Brain microvascular endothelial cell (primary cell): ENCODE results near the gene CAPSL.

Experiments
- DNase-seq: peaks from one replicate; pipeline ENCODE4 v3.0.0-alpha.2; 2020
- H3K27ac ChIP-seq: fragments of 250-450 bp; sonication (Bioruptor Pico); 2 replicates; pipeline ENCODE4 v1.5.1; 2020; ENCODE audit warnings: mild to moderate bottlenecking, moderate library complexity
- H3K27me3 ChIP-seq: fragments of 250-450 bp; sonication (Bioruptor Pico); replicated peaks from 2 replicates; pipeline ENCODE4 v1.5.1; 2020; ENCODE audit warnings: mild to moderate bottlenecking
- H3K36me3 ChIP-seq: fragments of 250-450 bp; sonication (Bioruptor Pico); replicated peaks from 2 replicates; pipeline ENCODE4 v1.5.1; 2020; ENCODE audit warnings: mild to moderate bottlenecking
- H3K4me3 ChIP-seq: 2 replicates; pipeline ENCODE4 v1.5.1; 2011; ENCODE audit warnings: low read depth, mild to moderate bottlenecking, control low read depth, low read length, moderate library complexity
- in situ Hi-C: cut with HindIII; loops from 2 replicates; pipeline ENCODE4 v1.10.0; 2017; ENCODE audit warnings: low sequenced_read_pairs, low pct_ligation_motif_present
- TF ChIP-seq, protein P1 (sequence below): IDR thresholded peaks from 2 replicates; pipeline ENCODE4 v1.5.1; 2011; ENCODE audit warnings: low read depth, mild to moderate bottlenecking, moderate library complexity, low read length, control low read depth, inconsistent platforms; ENCODE audit errors: missing control alignments

Gene CAPSL

DNA sequence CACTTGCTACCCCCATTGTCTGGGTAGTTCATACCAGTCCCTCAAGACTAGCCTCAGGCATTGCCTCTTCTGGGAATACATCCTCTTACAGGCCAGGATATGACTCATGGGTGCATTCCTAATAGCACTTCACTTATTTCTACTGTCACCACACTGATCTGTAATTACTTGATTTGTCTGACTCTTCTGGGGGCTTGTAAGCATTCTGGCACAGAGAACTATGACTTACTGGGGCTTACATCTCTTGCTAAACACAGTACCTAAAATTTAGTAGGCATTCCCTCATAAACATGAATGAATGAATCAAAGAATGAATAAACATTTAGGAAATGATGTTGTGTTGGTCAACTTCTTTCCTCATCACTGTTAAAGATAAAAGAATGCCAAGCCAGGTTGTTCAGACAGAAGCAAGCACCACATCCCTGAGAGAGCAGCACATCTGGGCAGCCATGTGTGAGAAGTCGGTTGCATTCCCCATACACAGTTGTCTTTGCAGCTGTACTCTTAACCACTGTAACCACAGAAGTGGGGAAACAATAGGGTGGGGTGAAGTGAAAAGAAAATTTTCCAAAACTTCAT is 54.1 kb downstream of the CAPSL start:
- no peaks in the 10 kb centered on the region for H3K27me3 ChIP-seq
- peak overlapping the region; percentile 53 for H3K27ac ChIP-seq
- DNase-seq = peak; percentile 70
- H3K36me3 ChIP-seq = no peaks in the 10 kb centered on the region
- in situ Hi-C loops = no loop called here
- no peak overlapping the region for H3K4me3 ChIP-seq
- TF ChIP-seq, protein P1, sequence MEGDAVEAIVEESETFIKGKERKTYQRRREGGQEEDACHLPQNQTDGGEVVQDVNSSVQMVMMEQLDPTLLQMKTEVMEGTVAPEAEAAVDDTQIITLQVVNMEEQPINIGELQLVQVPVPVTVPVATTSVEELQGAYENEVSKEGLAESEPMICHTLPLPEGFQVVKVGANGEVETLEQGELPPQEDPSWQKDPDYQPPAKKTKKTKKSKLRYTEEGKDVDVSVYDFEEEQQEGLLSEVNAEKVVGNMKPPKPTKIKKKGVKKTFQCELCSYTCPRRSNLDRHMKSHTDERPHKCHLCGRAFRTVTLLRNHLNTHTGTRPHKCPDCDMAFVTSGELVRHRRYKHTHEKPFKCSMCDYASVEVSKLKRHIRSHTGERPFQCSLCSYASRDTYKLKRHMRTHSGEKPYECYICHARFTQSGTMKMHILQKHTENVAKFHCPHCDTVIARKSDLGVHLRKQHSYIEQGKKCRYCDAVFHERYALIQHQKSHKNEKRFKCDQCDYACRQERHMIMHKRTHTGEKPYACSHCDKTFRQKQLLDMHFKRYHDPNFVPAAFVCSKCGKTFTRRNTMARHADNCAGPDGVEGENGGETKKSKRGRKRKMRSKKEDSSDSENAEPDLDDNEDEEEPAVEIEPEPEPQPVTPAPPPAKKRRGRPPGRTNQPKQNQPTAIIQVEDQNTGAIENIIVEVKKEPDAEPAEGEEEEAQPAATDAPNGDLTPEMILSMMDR = no peak

DNA sequence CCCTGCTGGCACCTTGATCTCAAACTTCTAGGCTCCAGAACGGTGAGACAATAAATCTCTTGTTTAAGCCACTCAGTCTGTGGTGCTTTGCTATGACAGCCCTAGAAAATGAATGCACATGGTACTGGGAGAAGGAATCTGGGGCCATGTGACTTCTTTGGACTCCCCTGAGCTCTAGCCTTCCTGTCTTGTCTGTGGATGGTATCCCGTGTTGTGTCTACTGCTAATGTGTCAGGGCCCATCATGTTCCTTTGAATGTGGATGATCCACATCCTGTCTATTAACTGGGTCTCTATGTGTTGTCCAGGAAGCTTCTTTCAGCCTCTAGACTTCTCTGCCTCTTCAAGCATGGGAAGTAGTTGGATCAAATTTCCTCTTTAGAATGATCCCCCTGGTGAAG is 56.7 kb downstream of the CAPSL start:
- no peaks in the 10 kb centered on the region for H3K36me3 ChIP-seq
- DNase-seq = no peak

DNA sequence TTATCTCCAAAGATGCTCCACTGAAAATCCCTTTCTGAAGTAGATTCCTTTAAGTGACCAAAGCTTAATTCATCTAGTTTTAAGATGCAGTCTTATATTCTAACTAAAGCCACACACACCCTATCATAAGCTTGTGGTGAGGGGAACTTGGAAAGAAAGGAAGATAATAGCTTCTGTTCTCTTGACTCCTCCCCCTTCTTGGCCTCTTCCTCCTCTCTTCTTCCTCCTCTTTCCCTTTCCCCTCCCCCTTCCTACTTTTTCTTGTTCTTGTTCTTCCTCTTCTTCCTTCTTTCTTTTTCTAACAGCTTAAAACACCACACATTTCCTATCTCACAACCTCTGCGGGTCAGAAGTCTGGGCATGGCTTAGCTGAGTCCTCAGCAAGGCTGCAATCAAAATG is 58.3 kb downstream of the CAPSL start:
- in situ Hi-C loops = no loop called here
- TF ChIP-seq, protein P1 = no peak
- DNase-seq = no peak
- no peaks in the 10 kb centered on the region for H3K36me3 ChIP-seq
- no peaks in the 10 kb centered on the region for H3K27me3 ChIP-seq
- no peak overlapping the region for H3K4me3 ChIP-seq
- no peak overlapping the region for H3K27ac ChIP-seq

More for the DNA sequence above, 56.7 kb downstream of the CAPSL start:
- Histone ChIP-seq H3K4me3 (no peak overlapping the region), H3K27ac (no peak overlapping the region), H3K27me3 (no peaks in the 10 kb centered on the region)
- in situ Hi-C loops = no loop called here
- TF ChIP-seq, protein P1 = no peak

DNA sequence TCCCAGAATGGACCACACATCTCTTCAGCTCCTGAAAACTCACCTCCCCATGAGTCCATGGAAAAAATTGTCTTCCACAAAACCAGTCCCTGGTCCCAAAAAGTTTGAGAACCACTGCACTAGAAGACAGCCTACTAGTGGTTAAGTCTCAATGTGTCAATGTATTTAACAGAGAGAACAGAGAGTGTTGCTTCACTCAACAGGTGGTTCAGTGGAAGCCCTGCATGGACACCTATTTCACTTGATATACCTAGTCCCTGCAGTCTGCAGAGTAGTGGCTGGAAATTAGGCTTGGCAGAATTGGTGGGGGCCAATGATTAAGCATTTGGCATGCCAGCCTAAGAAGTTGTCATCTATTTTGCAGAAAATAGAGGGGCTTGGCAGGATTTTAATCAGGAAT is 58.8 kb downstream of the CAPSL start:
- no peak overlapping the region for H3K4me3 ChIP-seq
- H3K27ac ChIP-seq = no peak overlapping the region
- DNase-seq = no peak
- H3K27me3 ChIP-seq = no peaks in the 10 kb centered on the region
- in situ Hi-C loops = no loop called here
- TF ChIP-seq, protein P1 = no peak
- H3K36me3 ChIP-seq = no peaks in the 10 kb centered on the region

DNA sequence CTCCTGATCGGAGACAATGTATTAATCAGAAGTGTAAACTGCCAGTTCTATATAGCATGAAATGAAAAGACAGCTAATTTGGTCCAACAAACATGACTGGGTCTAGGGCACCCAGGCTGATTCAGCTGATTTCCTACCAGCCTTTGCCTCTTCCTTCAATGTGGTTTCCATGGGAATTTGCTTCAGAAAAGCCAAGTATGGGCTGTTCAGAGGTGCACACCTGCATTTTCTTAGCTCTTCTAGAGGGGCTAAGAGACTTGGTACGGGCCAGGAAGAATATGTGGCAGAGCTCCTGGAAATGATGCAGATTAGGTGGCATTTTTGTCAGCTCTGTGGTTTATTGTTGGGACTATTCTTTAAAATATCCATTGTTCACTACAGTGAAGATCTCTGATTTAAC is 59.3 kb downstream of the CAPSL start:
- DNase-seq = no peak
- in situ Hi-C loops = no loop called here
- Histone ChIP-seq H3K36me3 (no peaks in the 10 kb centered on the region), H3K27me3 (no peaks in the 10 kb centered on the region), H3K27ac (no peak overlapping the region), H3K4me3 (no peak overlapping the region)
- TF ChIP-seq, protein P1 = no peak

DNA sequence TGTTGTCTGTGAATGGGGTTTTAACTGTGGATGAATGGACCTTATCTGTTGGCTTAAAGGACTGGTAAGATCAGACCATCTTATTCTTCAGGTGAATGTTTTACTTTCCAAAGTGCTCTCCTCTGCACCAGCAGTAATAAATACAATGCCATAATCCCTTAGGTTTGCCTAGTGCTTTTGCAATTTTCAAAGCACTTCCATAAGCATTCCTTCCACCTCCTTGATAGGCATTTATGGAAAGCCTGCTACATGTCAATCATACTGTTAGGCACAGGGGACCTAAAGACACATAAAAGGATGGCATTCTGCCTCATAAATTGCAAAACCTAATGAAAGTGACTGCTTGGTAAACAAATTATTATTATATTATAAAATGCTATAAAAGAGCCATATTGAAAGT is 60.3 kb downstream of the CAPSL start:
- TF ChIP-seq, protein P1 = no peak
- Histone ChIP-seq H3K36me3 (no peaks in the 10 kb centered on the region), H3K4me3 (no peak overlapping the region), H3K27me3 (no peaks in the 10 kb centered on the region), H3K27ac (no peak overlapping the region)
- DNase-seq = no peak
- in situ Hi-C loops = no loop called here
